CD4-positive, alpha-beta T cell treated with Interleukin-12 subunit alpha and Interleukin-12 subunit beta, for 1 hour (primary cell): ENCODE measurements around the gene SMS.
A peak's percentile ranks its signal among the peaks of the same experiment; 100 is the strongest.

Experiments used
- DNase-seq: peaks from one replicate; pipeline ENCODE4 v3.0.0-alpha.2; 2020

Gene SMS

DNA sequence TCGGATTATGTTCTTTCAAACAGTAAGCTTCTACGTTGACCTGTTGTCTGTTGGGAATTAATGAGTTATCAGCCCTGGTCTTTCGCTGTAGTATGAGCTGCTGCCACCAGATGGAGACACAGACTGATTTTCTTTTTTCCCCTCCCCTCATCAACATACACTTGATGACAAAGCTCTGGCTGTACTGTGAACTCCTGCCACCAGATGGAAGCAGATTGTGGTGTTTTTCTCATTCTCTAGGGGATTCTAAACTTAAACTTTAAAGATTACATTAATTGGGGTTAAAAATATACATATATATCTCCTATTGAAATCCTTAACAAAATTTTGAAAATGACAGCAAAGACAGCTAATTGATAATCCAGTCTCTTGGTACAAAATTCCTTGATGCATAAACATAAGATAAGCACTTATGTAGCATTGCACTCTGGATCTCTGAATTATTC is 44.8 kb downstream of the SMS start:
- DNase-seq = peak; percentile 75

DNA sequence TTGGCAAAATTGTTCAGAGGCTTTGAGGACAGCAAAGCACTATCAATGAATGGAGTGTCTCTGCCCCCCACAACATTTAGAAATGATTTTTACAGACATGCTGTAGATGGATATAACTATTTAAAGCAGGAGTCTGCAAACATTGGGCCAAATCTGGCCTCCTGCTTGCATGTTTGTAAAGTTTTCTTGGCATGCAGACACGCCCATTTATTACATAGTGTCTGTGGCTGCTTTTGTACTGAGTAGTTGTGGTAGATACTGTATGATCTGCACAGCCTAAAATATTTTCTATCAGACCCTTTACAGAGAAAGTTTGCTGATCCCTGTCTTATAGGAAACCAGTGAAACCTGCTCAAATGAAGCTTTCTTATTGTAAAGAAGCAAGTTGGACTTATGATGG is 46.1 kb downstream of the SMS start:
- DNase-seq = no peak

DNA sequence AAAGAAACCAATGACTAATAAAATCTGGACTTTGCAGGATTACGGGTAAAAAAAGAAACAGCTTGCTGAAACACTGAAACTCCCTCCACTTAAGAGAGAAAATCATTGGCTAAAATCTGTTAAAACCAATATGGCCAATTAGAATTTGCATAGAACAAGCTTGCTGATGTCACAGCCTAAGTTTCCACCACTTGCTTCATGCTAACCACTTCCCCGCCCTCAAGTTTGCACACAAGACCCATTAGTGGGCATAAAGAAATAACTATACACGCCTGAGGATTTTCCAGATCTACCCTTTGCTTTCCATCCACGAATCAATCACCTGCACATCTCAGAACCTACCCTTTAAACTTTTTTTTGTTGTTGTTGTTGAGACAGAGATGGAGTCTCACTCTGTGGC is 48.9 kb downstream of the SMS start:
- DNase-seq = no peak

DNA sequence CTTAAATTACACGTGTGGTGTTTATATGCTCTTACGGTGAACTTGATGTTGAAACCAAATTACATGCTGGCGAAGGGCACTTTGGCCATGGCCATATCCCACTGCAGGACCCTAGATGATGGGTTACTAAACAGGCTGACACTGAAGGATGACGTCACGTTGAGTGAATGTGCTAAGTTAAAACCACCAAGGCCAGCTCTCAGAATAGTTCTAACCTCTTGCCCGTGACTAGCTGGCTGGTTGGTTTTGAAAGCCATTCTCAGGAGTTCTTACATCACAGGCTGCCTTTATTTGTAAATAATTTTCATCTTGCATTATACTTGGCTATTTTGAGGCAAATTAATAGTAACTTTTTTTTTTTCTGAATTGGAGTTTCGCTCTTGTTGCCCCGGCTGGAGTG is 50.3 kb downstream of the SMS start:
- DNase-seq = no peak

DNA sequence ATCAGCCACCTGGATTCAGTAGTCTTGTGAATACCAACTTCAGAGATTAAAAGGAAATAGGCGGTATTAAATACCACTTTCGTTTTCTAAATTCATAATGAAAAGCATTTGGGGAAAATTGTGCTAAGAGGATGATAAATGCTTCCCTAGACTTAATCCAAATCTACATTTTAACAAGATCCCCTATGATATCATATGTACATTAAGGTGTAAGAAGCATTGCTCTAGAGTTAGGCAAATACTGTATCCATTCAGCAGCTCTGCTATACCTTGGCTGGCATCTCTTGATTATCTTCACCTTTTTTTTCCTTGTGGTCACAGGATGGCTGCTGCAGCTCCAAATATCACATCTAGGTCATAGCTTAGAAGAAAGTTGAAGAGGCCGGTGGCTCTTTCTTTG is 51.0 kb downstream of the SMS start:
- no peak for DNase-seq

DNA sequence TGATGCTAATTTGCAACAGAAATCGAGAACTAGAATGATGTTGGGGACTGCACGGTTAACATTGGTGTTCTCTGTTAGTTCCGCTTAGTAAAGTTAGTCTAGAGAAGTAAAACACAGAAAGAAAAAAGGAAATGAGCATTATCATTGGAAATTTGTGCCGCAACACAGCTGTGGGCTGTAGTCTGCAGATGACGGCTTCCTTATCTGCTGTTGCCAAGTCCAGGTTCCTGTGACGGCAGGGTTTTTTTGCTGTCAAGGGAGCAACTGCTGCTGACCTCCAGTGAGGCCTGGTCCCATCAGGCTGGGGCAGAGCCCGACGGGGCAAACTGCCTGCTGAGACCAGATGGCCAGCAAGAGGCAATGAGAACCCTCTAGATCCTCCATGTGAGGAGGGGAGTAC is 52.8 kb downstream of the SMS start:
- DNase-seq = peak; percentile 2

DNA sequence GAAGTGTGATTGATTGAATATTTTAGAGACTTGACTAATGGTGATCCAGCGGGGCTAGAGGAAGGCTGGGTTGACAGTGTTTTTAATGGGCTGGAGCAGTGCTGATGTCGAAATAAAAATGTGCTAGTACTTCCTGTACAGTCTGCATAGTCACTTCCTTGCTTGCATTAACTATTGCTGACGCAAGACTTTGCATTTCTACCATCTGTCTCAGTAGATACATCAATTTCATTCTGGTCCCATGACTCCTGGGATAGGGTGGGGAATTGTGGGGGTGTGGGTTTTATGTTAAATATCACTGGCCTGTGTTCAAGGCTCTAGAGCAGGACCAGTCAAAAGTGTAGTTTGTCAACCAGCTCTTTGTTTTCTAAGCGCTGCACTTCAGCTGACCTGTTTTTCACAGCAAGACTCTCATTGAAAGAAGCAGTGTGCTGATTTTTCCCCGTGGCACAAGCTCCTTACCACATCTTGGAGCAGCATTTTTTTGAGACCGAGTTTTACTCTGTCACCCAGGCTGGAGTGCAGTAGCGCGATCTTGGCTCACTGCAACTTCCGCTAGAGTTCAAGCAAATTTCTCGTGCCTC is 56.5 kb downstream of the SMS start:
- no peak for DNase-seq

DNA sequence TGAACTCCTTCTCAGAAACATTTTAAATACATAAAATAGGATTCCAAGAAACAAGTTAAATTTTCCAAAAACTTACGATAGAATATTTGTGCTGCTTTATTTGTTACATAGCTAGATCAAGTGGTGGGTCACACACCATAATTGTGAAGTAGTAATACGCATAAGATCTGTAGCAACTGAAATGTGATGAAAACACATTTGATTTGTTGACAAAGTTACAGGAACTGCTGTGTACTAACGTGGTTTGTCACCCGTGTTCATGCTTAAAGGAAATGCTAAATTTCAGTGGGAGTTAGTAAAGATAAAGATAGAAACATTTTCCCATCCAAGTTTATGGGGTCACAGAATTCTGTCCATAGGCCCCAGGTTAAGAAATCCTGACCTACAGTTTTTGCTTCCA is 57.5 kb downstream of the SMS start:
- no peak for DNase-seq

DNA sequence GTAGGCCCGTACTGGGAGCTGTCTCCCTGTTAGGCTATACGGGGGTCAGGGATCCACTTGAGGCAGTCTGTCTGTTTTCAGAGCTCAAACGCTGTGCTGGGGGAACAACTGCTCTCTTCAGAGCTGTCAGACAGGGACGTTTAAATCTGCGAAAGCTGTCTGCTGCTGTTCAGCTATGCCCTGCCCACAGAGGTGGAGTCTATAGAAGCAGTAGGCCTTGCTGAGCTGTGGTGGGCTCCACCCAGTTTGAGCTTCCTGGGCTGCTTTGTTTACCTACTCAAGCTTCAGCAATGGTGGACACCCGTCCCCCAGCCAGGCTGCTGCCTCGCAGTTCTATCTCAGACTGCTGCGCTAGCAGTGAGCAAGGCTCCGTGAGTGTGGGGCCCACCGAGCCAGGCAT is 64.4 kb downstream of the SMS start:
- no peak for DNase-seq

DNA sequence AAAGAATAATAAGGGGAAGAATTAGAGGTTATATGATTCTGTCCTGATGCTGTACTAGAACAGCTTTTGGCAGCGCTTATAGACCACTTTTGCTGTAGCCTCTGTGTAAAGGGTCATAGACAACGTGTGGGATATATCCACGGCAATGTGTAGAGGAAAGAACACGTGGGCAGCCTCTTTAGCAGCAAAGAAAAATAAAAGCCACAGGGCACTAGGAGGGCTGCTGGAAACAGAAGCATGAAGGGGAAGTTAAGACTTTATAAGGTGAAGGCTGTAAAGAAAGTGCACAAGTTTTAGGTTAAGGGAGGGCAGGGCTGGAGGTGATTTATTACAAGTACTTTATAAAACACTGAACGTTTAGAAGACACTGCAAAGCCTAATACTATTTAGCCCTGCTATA is 71.5 kb downstream of the SMS start:
- no peak for DNase-seq

DNA sequence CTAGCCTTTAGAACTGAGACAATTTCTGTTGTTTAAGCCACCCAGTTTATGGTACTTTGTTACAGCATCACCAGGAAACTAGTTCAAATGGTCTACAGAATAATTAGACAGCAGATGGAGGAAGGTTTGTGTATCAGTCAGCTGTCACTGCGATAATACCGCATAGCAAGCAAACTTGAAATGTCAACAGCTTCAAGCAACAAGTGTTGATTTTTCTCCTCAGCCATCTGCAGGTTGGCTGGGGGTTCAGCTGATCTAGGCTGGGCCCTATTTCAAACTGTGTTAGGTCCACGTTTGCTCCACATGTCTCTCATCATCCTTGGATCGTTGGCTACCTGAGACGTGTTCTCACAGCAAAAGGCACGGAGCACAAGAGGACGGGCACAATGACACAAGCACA is 72.4 kb downstream of the SMS start:
- no peak for DNase-seq

DNA sequence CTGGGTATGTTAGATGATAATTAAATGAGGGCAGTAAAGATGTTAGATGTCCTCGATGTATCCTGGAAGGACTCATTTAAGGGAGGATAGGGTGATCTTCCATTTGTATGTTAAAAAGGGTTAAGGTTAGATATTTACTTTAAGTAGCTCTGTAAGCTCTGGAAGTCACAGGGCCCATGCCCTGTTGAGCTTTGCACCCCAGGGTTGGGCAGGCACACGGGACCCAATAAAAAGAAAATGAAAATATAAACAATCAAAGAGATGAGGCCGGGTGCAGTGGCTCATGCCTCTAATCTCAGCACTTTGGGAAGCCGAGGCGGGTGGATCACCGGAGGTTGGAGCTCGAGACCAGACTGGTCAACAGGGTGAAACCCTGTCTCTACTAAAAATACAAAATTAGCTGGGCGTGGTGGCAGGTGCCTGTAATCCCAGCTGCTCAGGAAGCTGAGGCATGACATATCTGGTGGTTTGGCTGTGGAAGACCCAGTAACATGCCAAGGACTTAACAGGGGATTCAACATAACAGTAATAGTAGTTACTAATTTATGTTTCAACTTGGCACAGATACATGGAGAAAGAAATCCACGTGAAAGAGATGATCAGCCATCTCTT is 74.7 kb downstream of the SMS start:
- no peak for DNase-seq

DNA sequence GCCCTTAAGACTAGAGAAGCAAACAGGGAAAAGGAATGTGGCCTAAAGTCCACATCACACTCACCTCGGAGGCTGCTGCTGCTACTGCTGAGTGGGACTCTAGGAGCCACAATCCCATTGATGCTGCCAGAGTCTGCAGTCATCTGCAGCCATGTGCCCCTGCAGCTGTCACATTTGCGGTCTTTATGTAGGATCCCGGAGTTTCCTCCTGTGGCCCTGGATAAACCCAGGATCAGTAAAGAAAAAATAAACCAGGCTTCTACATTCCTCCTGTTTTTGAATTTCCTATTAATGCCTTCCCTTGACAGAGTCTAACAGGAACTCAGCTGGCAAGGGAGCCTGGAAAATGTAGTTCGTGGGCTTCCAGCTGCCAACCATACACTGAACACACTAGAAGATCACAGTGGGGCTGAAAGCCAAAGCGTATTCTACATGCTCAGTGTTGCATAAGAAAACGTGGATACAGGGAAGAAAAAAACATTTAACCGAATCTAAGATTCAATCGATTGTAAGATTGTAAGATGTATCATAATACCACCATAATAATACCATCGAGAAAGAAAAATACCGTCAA is 81.3 kb downstream of the SMS start:
- DNase-seq = no peak

DNA sequence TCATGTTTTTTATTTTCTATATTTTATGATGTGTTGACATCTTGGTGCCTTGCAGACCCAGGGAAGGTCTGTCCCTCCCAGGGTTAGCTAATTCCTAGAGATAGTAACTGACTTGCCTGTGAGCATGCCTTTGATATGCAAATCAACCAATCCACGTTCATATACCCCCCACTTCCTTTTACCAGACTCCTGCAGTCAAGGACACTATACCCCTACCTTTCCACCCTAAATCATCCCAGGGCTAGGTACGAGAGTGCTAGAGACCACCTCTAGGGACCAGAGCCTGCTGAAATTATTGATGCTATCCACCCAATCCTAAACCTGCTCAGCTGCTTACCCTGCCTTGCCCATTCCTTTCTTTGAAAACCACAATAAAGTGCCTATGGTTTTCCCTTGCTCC is 84.1 kb downstream of the SMS start:
- no peak for DNase-seq

DNA sequence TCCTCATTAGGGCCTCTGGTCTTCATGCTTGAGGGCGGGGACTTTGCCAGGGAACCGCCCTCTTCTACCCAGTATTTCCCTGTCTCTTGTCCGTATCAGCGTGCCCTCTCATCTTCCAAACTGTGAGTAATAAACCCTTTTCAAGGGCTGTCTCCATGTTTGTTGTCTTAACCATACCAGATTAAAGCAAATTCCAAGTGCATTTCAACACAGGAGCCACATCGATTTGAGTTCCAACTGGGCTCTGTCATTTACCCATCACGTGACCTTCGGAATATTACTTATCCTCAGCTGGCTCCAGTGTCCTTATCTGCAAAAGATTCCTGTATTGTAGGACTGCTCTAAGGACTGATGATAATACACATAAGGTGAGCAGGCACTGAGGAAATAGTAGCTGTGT is 85.2 kb downstream of the SMS start:
- no peak for DNase-seq

DNA sequence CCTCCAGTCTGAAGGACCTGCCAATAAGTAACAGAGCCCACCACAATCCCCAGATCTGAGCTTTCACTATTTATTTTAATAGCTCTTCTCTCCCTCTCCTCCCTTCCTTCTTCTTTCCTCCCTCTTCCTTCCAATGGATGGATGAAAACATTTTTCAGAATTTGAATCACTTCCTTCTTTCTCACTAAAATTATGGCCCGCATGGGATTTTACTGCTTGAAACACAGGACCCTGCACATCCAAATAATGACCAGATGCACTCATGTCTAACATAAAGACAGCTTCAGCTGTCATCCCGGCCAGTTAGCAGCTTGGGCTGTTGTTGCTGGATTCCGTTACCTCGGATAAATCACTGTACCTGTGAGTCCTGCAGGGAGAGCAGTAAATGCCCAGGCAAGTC is 86.2 kb downstream of the SMS start:
- DNase-seq = no peak

DNA sequence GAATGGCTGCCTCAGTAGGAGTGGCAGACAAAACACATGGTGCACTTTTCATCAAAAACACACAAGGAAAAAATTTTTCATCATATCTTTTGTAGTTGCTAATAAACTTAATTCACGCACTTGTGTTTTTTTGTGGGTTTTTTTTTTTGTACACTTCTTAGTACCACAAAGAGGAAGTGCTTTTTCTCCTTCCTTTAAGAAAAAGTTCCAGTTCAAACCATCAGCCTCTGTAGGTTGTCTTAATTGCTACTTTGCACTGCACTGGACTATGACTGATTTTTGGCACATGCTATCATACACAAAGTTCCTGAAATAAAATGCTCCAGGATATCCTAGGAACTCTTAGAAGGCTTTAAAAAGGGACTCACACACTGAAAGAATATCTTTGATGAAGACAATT is 91.6 kb downstream of the SMS start, which contains the start of gene PHEX:
PHEX (plus strand) TSS at position 242 of the 400 bp plus-strand sequence. CDS start 681 bp downstream, outside the sequence.
- DNase-seq = no peak

DNA sequence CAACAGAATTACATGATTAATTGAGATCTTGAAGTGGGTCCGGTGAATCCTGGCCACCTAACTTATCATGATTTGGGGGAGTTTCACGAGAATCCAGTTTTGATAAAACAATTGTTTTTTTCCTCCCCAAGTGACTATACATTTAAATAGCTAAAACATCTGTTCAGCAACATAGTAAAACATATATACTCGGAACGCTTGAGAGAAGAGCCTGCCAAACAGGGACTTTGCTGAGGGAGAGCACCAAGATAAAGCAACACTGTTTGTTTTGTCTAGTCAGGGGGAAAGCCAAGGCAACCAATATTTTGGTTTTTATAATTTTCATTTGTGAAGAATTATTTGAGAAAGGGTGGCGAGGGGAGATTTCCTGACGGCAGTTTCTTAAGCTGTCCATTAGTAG is 92.0 kb downstream of the SMS start:
- DNase-seq = no peak

DNA sequence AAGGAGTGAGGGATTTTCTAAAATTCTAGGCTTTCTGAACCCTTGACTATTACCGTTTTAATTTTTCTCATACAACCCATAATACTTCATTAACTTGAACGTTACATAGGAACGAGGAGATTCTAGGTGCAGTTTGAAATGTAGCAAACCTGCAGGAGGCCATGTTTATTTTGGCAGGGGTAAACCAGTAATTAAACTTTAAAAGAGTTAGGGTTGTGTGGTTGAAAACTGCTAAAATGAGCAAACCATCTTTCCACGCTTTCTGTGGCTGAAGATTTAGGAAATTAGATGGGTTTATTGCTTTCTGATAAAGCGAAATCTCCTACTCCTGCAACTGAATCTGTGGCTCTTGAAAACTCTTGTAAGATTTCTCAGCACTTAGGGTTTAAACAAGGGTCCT is 93.3 kb downstream of the SMS start:
- no peak for DNase-seq

DNA sequence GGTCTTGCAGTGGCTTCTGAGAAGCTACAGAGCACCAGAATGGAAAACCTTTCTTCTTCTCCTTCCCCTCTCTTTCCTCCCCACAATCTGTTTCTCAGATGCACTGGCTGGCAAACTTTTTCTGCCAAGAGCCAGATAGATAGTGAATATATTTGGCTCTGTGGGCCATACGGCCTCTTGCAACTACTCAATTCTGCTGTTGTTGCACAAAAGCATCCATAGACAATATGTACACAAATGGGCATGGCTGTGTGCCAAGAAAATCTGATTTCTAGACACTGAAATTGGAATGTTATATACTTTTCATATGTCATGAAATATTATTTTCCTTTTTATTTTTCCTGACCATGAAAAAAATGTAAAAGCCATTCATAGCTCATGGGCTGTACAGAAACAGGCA is 94.7 kb downstream of the SMS start:
- no peak for DNase-seq

DNA sequence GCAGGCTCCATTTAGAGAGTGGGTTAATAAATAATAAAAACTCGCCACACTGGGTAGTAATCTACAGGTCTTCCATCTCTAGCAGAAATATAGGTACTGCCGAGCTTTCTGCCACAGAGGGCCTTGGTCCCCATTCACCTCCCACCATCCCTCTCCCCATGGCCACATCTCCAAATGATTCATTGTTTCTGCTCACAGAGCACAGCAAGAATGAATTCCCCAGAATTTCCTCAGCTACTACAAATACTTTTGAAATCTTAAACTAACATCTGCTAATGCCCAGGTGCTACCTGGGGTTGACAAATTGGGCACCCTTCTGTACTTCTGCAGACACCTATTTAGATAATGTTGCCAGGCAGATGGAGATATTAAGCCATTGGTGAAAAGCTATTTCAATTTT is 96.7 kb downstream of the SMS start:
- no peak for DNase-seq

DNA sequence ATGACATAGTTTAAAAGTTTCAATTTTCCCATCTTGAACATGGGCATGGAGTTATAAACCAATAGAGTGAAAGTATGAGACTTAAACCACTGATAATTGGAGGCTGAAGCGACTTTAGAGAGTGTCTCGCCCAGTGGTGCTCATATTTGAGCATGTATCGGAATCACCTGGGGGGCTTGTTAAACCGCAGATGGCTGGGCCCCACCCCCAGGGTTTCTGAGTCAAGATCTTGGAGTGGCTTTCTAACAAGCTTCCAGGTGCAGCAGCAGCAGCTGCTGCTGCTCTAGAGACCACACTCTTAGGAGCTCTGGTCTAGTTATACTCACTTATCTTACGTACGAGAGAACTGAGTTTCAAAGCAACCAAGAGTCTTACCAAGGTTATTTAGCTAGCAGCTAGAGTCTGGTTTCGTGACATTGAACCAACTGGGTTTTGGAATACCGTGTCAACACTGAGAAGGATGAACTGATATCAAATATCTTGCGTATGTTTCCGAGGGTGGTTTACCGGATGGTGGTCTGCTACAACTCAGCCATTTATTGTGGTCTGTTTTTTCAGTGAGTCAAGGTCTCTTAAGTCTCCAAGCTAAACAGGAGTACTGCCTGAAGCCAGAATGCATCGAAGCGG is 97.5 kb downstream of the SMS start:
- DNase-seq = no peak

DNA sequence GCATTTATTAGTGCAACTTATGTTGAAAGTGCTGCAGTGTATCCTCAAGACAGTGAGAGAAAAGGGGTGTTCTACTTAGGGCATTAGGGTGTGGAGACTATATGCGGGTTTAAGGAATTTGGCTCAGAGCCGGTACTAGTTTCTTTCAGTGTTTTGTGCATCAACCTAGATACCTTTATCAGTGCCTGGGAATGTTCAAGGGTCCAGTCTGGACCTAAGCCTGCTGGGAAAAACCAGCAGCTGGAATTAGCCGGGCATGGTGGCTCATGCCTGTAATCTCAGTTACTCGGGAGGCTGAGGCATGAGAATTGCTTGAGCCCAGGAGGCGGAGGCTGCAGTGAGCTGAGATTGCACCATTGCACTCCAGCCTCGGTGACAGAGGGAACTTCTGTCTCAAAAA is 99.0 kb downstream of the SMS start:
- no peak for DNase-seq

DNA sequence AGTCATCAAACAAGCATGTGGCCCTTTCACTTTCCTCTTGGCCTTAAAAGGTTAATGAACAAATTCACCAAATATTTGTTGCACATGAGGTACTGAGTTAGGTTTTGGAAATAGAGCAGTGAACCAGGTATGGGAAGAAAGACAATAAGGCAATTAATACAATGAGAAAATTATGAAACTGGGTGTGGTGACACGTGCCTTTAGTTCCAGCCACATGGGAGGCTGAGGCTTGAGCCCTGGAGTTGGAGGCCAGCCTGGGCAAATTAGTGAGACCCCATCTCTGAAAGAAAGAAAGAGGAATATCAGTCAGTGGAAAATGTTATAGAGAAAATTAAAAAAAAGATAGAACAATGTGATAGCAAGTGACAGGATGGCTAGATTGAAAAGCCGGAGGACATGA is 99.7 kb downstream of the SMS start:
- DNase-seq = no peak
